A549 (cell line): ENCODE measurements around the gene TOP3A. TPM values are rescaled to one million over a fixed set of nuclear protein-coding genes. Genes with fewer than 3 reads are reported as not detected.

Experiments
- ATAC-seq, 2 experiments: fragments of 200-7000 bp in 1 of 2; fragments of >200 bp in 1 of 2; cut with Nextera tagmentation in 1 of 2; cut with Tn5 transposase in 1 of 2; 3 replicates each; pipeline versions ENCODE4 v1.8.0 to v1.9.1; 2018 to 2020; ENCODE audit warnings: mild to moderate bottlenecking in 1 of 2, moderate library complexity in 1 of 2
- CTCF ChIA-PET: fragments of 300-600 bp; sonication (Branson Sonifier 250); formaldehyde crosslinking; extraction: SDS; loops from one replicate; lab custom pipeline; 2021; ENCODE audit warnings: antibody characterized with exemption, inconsistent platforms; lab: Yijun Ruan, JAX
- POLR2A ChIA-PET: fragments of 350-600 bp; formaldehyde crosslinking; extraction: SDS; loops from one replicate; lab custom pipeline; 2021; ENCODE audit warnings: antibody characterized with exemption, inconsistent platforms; lab: Yijun Ruan, JAX
- DNase-seq, 2 experiments: peaks; one replicate each; pipeline versions ENCODE4 v3.0.0 to v3.0.0-alpha.2; 2011 to 2016; ENCODE audit warnings: low read depth in 1 of 2, low spot score in 1 of 2
- FAIRE-seq: peaks from 2 replicates; lab custom pipeline; 2011; peaks lifted over from hg19 to GRCh38; lab: Jason Lieb, UNC
- H3K27ac ChIP-seq, 2 experiments: fragments of >200 bp; sonication (Bioruptor Twin); formaldehyde crosslinking; 3 replicates each; pipeline ENCODE4 v1.5.1; 2016 to 2017
- H3K4me1 ChIP-seq: fragments of >200 bp; sonication (Bioruptor Twin); formaldehyde crosslinking; 3 replicates; pipeline ENCODE4 v1.6.1; 2016
- H3K4me2 ChIP-seq: fragments of >200 bp; sonication (Bioruptor Twin); formaldehyde crosslinking; 3 replicates; pipeline ENCODE4 v1.6.1; 2016
- H3K4me3 ChIP-seq: fragments of >200 bp; sonication (Bioruptor Twin); formaldehyde crosslinking; 3 replicates; pipeline ENCODE4 v1.5.1; 2016
- H3K9me3 ChIP-seq: fragments of >200 bp; sonication (Bioruptor Twin); formaldehyde crosslinking; 3 replicates; pipeline ENCODE4 v1.6.1; 2016
- BHLHE40 ChIP-seq: IDR thresholded peaks from 2 replicates; pipeline ENCODE4 v1.6.1; 2012; ENCODE audit warnings: low read depth, low read length, inconsistent platforms
- CBX8 ChIP-seq: fragments of 200-600 bp; sonication (generic); IDR thresholded peaks from 2 replicates; pipeline ENCODE4 v1.6.1; 2016
- CHD4 ChIP-seq: fragments of 200-600 bp; sonication (generic); IDR thresholded peaks from 2 replicates; pipeline ENCODE4 v1.6.1; 2016; ENCODE audit warnings: antibody characterized with exemption, mild to moderate bottlenecking, borderline replicate concordance
- ESRRA ChIP-seq: fragments of 150-350 bp; IDR thresholded peaks from 2 replicates; pipeline ENCODE4 v1.6.1; 2014; ENCODE audit warnings: mild to moderate bottlenecking, low read length, borderline replicate concordance
- FOSB ChIP-seq: fragments of 250-450 bp; sonication (Bioruptor Pico); IDR thresholded peaks from 2 replicates; pipeline ENCODE4 v1.5.0; 2020; ENCODE audit warnings: mild to moderate bottlenecking, moderate library complexity
- GATA3 ChIP-seq: IDR thresholded peaks from 2 replicates; pipeline ENCODE4 v1.6.1; 2012; ENCODE audit warnings: borderline replicate concordance
- HOXA7 ChIP-seq: fragments of 250-450 bp; sonication (Bioruptor Pico); IDR thresholded peaks from 2 replicates; pipeline ENCODE4 v1.5.0; 2020; ENCODE audit warnings: mild to moderate bottlenecking, moderate library complexity
- HOXB13 ChIP-seq: fragments of 250-450 bp; sonication (Bioruptor Pico); IDR thresholded peaks from 2 replicates; pipeline ENCODE4 v1.5.0; 2020; ENCODE audit warnings: low read depth, mild to moderate bottlenecking, moderate library complexity
- HOXB5 ChIP-seq: fragments of 250-450 bp; sonication (Bioruptor Pico); IDR thresholded peaks from 2 replicates; pipeline ENCODE4 v1.5.0; 2020; ENCODE audit warnings: mild to moderate bottlenecking, moderate library complexity
- MAFK ChIP-seq: fragments of 450-650 bp; IDR thresholded peaks from 2 replicates; pipeline ENCODE4 v1.6.1; 2014; ENCODE audit not compliant: partially characterized antibody
- MAZ ChIP-seq: fragments of 150-350 bp; IDR thresholded peaks from 2 replicates; pipeline ENCODE4 v1.6.1; 2014; ENCODE audit warnings: antibody characterized with exemption, low read depth, low read length, borderline replicate concordance
- MYC ChIP-seq: IDR thresholded peaks from 2 replicates; pipeline ENCODE4 v1.6.1; 2012; ENCODE audit warnings: mild to moderate bottlenecking, inconsistent platforms, low read length, improper control_type of control experiment, borderline replicate concordance
- NFE2L2 ChIP-seq: fragments of 150-350 bp; conservative IDR thresholded peaks from 2 replicates; pipeline ENCODE4 v1.6.1; 2014; ENCODE audit warnings: low read length
- NPAS2 ChIP-seq: fragments of 250-450 bp; sonication (Bioruptor Pico); IDR thresholded peaks from 2 replicates; pipeline ENCODE4 v1.8.0; 2022; ENCODE audit warnings: mild to moderate bottlenecking, moderate library complexity, borderline replicate concordance
- POLR2AphosphoS2 ChIP-seq: conservative IDR thresholded peaks from 2 replicates; pipeline ENCODE4 v1.6.1; 2012; ENCODE audit warnings: low read length, improper control_type of control experiment, inconsistent platforms
- RAD21 ChIP-seq, 2 experiments: fragments of >200 bp in 1 of 2; sonication (Bioruptor Twin) in 1 of 2; formaldehyde crosslinking in 1 of 2; IDR thresholded peaks in 1 of 2; conservative IDR thresholded peaks in 1 of 2; 2 replicates in 1 of 2; 3 replicates in 1 of 2; pipeline ENCODE4 v1.6.1; 2012 to 2018; ENCODE audit warnings: inconsistent platforms in 1 of 2
- RFX5 ChIP-seq: fragments of 450-650 bp; IDR thresholded peaks from 2 replicates; pipeline ENCODE4 v1.7.1; 2014; ENCODE audit warnings: antibody characterized with exemption, mild to moderate bottlenecking, moderate library complexity
- RNF2 ChIP-seq: fragments of 200-600 bp; sonication (generic); IDR thresholded peaks from 2 replicates; pipeline ENCODE4 v1.6.1; 2016; ENCODE audit warnings: low read depth, mild to moderate bottlenecking, antibody characterized with exemption, moderate library complexity, borderline replicate concordance
- TP53 ChIP-seq: fragments of 250-450 bp; sonication (Bioruptor Pico); IDR thresholded peaks from 2 replicates; pipeline ENCODE4 v1.5.0; 2021; ENCODE audit warnings: mild to moderate bottlenecking, moderate library complexity
- ZFP36 ChIP-seq: fragments of 450-650 bp; IDR thresholded peaks from 2 replicates; pipeline ENCODE4 v1.6.1; 2014; ENCODE audit warnings: borderline replicate concordance; ENCODE audit not compliant: partially characterized antibody
- ZNF302 ChIP-seq: fragments of 250-450 bp; sonication (Bioruptor Pico); IDR thresholded peaks from 2 replicates; pipeline ENCODE4 v1.9.0; 2021; ENCODE audit warnings: inconsistent platforms, mild to moderate bottlenecking, moderate library complexity
- WGBS: methylation state at CpG from one replicate; pipeline ENCODE4 v1.1.6; 2017; ENCODE audit errors: missing lambda C conversion rate; 5-methylcytosine and 5-hydroxymethylcytosine counted together
- polyA plus RNA-seq, 4 experiments: library from polyadenylated mRNA; depleted of rRNA in 3 of 4; stranded (reverse); fragments of >200 nt; fragmentation: RNase III in 1 of 4; extraction: RNeasy Plus Mini Kit Qiagen cat#74134 plus additional on column Dnase treatment in 1 of 4; gene quantifications; 2 replicates in 3 of 4; 3 replicates in 1 of 4; pipeline ENCODE4 v1.2.3, GENCODE V29; 2011 to 2017
- TF ChIP-seq, protein P1 (sequence below): fragments of 150-350 bp; IDR thresholded peaks from 2 replicates; pipeline ENCODE4 v1.6.1; 2014; ENCODE audit warnings: low read depth, mild to moderate bottlenecking, low read length
- TF ChIP-seq, protein P2 (sequence below): IDR thresholded peaks from 2 replicates; pipeline ENCODE4 v1.6.1; 2012
- TF ChIP-seq, protein P3 (sequence below): fragments of >200 bp; sonication (Bioruptor Twin); formaldehyde crosslinking; IDR thresholded peaks from 3 replicates; pipeline ENCODE4 v1.5.1; 2016

Gene TOP3A
- polyA plus RNA-seq, 2 of the 4 experiments (the other 2 are of a cell fraction), result 29.0 to 29.3 TPM

DNA sequence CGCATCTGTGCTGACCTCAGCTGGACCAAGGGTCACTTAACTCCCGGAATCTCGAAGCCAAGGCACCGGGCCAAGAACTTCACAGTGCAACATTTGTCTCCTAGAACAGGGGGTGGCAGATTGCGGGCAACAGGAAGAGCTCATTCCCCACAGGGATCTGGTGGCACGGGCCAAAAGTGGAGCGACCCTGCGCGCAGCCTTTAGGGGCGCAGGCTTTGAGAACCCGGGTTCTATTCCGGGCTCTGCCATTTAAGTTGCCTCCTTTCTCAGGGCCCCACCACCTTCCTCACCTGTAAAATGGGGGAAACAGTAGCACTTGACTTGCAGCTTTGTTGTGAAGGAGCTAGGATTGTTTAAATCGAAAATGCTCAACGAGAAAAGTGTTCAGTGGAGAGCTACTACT is 47.9 kb upstream of the TOP3A start:
- peak overlapping the region; percentile 86 for H3K4me2 ChIP-seq
- ATAC-seq (peak; percentile 31 to 54; a peak in 5 of 6 replicates), DNase-seq (peak; percentile 34 to 61), FAIRE-seq (no peak)
- ChIA-PET CTCF (interaction anchor here (1.0 to 2.4 kb wide), 7 partner anchors 11 to 146 kb away, joined by 3 to 6 read pairs (median 3); no protein-coding TSS in a partner anchor), POLR2A (interaction anchor here (0.8 to 1.2 kb wide), 3 partner anchors 9 to 179 kb away, joined by 3 to 4 read pairs (median 3); partner anchors contain the start of gene ALKBH5)
- TF ChIP-seq HOXB5 (CRISPR knock-in tag), result no peak
- TF ChIP-seq HOXA7 (CRISPR knock-in tag), result no peak
- TF ChIP-seq GATA3, result no peak
- TF ChIP-seq HOXB13 (CRISPR knock-in tag), result no peak
- no peak for TF ChIP-seq RAD21 (conservative IDR thresholded peaks at IDR 0.05 in 1 of 2, IDR thresholded peaks at IDR 0.05 in 1 of 2)
- TF ChIP-seq RNF2, result no peak
- TF ChIP-seq, protein P1, sequence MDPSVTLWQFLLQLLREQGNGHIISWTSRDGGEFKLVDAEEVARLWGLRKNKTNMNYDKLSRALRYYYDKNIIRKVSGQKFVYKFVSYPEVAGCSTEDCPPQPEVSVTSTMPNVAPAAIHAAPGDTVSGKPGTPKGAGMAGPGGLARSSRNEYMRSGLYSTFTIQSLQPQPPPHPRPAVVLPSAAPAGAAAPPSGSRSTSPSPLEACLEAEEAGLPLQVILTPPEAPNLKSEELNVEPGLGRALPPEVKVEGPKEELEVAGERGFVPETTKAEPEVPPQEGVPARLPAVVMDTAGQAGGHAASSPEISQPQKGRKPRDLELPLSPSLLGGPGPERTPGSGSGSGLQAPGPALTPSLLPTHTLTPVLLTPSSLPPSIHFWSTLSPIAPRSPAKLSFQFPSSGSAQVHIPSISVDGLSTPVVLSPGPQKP, result no peak
- TF ChIP-seq, protein P2, sequence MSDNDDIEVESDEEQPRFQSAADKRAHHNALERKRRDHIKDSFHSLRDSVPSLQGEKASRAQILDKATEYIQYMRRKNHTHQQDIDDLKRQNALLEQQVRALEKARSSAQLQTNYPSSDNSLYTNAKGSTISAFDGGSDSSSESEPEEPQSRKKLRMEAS, result no peak
- no peak for TF ChIP-seq POLR2AphosphoS2
- TF ChIP-seq MAZ, result no peak
- TF ChIP-seq, protein P3, sequence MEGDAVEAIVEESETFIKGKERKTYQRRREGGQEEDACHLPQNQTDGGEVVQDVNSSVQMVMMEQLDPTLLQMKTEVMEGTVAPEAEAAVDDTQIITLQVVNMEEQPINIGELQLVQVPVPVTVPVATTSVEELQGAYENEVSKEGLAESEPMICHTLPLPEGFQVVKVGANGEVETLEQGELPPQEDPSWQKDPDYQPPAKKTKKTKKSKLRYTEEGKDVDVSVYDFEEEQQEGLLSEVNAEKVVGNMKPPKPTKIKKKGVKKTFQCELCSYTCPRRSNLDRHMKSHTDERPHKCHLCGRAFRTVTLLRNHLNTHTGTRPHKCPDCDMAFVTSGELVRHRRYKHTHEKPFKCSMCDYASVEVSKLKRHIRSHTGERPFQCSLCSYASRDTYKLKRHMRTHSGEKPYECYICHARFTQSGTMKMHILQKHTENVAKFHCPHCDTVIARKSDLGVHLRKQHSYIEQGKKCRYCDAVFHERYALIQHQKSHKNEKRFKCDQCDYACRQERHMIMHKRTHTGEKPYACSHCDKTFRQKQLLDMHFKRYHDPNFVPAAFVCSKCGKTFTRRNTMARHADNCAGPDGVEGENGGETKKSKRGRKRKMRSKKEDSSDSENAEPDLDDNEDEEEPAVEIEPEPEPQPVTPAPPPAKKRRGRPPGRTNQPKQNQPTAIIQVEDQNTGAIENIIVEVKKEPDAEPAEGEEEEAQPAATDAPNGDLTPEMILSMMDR, result no peak
- no peaks in the 10 kb centered on the region for H3K9me3 ChIP-seq
- 3% methylated on average over 14 of the region's 14 CpGs for WGBS
- peaks cover 14% of the 10 kb centered on the region for H3K4me1 ChIP-seq
- peak overlapping the region; percentile 80 to 93 for H3K27ac ChIP-seq
- peak overlapping the region; percentile 71 for H3K4me3 ChIP-seq

DNA sequence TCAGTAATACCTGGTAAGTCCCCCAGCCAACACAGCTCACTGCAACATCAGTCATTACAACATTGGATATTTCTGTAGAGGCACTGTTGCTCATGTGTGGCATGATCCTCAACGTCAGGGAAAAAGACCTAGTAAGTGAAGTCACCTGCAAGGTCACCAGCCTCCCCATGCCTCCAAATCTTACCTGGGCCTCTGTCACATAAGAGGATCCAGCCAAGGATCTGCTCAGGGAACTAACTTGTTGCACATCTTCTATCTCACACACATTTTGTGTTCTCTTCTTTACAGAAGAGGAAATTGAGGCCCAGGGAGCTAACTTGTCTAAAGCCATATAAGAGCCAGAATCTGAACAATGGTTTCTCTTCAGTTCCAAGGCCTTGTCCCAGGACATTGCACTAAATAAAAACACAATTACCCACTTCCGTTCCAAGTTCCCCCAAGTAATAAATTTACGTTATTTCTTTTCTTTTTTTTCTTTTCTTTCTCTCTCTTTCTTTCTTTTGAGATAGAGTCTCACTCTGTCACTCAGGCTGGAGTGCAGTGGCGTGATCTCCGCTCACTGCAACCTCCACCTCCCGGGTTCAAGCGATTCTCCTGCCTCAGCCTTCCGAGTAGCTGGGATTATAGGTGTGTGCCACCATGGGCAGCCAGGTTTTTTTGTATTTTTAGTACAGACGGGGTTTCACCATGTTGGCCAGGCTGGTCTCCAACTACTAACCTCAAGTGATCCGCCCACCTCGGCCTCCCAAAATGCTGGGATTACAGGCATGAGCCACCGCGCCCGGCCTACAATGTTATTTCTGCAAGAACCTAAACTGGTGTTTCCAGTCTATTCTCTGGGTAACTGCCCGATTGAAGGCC is 47.3 kb upstream of the TOP3A start:
- ChIA-PET CTCF (interaction anchor here (0.7 to 2.4 kb wide), 8 partner anchors 10 to 145 kb away, joined by 3 to 6 read pairs (median 3); no protein-coding TSS in a partner anchor), POLR2A (no interaction called here)
- 74% methylated on average over 15 of the region's 15 CpGs for WGBS
- DNase-seq (no peak), FAIRE-seq (no peak), ATAC-seq (no peak)
- Histone ChIP-seq H3K27ac (peak overlapping the region; percentile 80 to 93), H3K4me1 (peaks cover 19% of the 10 kb centered on the region), H3K9me3 (no peaks in the 10 kb centered on the region)
- TF ChIP-seq HOXB13 (CRISPR knock-in tag) (no peak), ESRRA (no peak), GATA3 (no peak), TP53 (CRISPR knock-in tag) (no peak), MAFK (no peak), FOSB (no peak), MYC (no peak), CHD4 (no peak), CBX8 (no peak), NFE2L2 (no peak), ZFP36 (no peak), BHLHE40 (no peak), ZNF302 (CRISPR knock-in tag) (no peak), RAD21 (conservative IDR thresholded peaks at IDR 0.05 in 1 of 2, IDR thresholded peaks at IDR 0.05 in 1 of 2) (no peak), RFX5 (no peak), NPAS2 (CRISPR knock-in tag) (no peak), RNF2 (no peak)
- TF ChIP-seq, all 56 proteins: peak for 0
- peak overlapping the region; percentile 86 for H3K4me2 ChIP-seq
- peak overlapping the region; percentile 71 for H3K4me3 ChIP-seq
